Gastrocnemius medialis (tissue), 4 donors: ENCODE measurements around the gene MAP3K12. TPM values are rescaled to one million over a fixed set of nuclear protein-coding genes. Genes with fewer than 3 reads are reported as not detected.

Source experiments
- ATAC-seq, 2 donors: fragments of 150-250 bp; one replicate each; pipeline ENCODE4 v1.9.1; 2016
- DNase-seq, 2 donors: peaks; one replicate each; pipeline ENCODE4 v3.0.0-alpha.2; 2019
- H3K27ac ChIP-seq, 4 donors: fragments of 200-600 bp; sonication (generic); 1 replicate in 1 of 4; 2 replicates in 3 of 4; pipeline ENCODE4 v1.5.1; 2016 to 2018; ENCODE audit warnings: mild to moderate bottlenecking in 2 of 4, moderate library complexity in 1 of 4
- H3K27me3 ChIP-seq, 3 donors: fragments of 200-600 bp; sonication (generic) in 2 of 3; 1 replicate in 1 of 3; 2 replicates in 2 of 3; pipeline versions ENCODE4 v1.5.1 to v1.6.0; 2016 to 2019; ENCODE audit warnings: mild to moderate bottlenecking in 1 of 3, moderate library complexity in 1 of 3
- H3K36me3 ChIP-seq, 2 donors: fragments of 200-600 bp; sonication (generic) in 1 of 2; one replicate each; pipeline ENCODE4 v1.5.1; 2017 to 2018
- H3K4me1 ChIP-seq, 2 donors: fragments of 200-600 bp; sonication (generic) in 1 of 2; one replicate each; pipeline ENCODE4 v1.5.1; 2016 to 2017; ENCODE audit warnings: mild to moderate bottlenecking in 2 of 2
- H3K4me3 ChIP-seq, 4 donors: fragments of 200-600 bp; sonication (generic) in 3 of 4; 1 replicate in 1 of 4; 2 replicates in 3 of 4; pipeline ENCODE4 v1.5.1; 2016 to 2019; ENCODE audit warnings: mild to moderate bottlenecking in 2 of 4
- H3K9me3 ChIP-seq, 3 donors: fragments of 200-600 bp; sonication (generic) in 2 of 3; 1 replicate in 1 of 3; 2 replicates in 2 of 3; pipeline ENCODE4 v1.5.1; 2016 to 2019
- CTCF ChIP-seq, 5 experiments: fragments of 450-650 bp in 3 of 5; fragments of 200-600 bp in 2 of 5; sonication (generic) in 2 of 5; IDR thresholded peaks in 4 of 5; conservative IDR thresholded peaks in 1 of 5; 1 replicate in 4 of 5; 2 replicates in 1 of 5; pipeline ENCODE4 v1.5.1; 2016 to 2019; ENCODE audit warnings: antibody characterized with exemption in 5 of 5, mild to moderate bottlenecking in 3 of 5, moderate library complexity in 3 of 5
- POLR2A ChIP-seq, 2 donors: fragments of 450-650 bp; IDR thresholded peaks; one replicate each; pipeline ENCODE4 v1.6.1; 2017; ENCODE audit warnings: antibody characterized with exemption in 2 of 2, mild to moderate bottlenecking in 2 of 2, moderate library complexity in 2 of 2
- in situ Hi-C, 4 donors: fragments of 200-750 bp; cut with MboI; loops; one replicate each; pipeline versions ENCODE4 v1.15.0 to v1.8.0; 2017; ENCODE audit warnings: low sequenced_read_pairs in 4 of 4
- intact Hi-C: fragments of 100-400 bp; cut with DNase I; formaldehyde crosslinking; loops from one replicate; pipeline ENCODE4 v1.15.1; 2023; ENCODE audit warnings: low total_unique reads
- total RNA-seq, 4 donors: library from RNA; depleted of rRNA; stranded (reverse); fragments of >200 nt; gene quantifications; one replicate each; pipeline versions ENCODE4 v1.1.0 to v1.2.3, GENCODE V29; 2016

Gene MAP3K12
- total RNA-seq, 4 donors from 2014 or later, result 1.1 to 9.9 (median 3.8) TPM

GRCh38 chr12:53532021-53532420, 32.8 kb upstream of the MAP3K12 start:
- H3K4me1 ChIP-seq, result no peaks in the 10 kb centered on the region
- DNase-seq (no peak), ATAC-seq (no peak)
- peaks cover 5 to 91% of the 10 kb centered on the region in 2 donors for H3K36me3 ChIP-seq
- H3K27me3 ChIP-seq, result no peaks in the 10 kb centered on the region
- no peak overlapping the region for H3K27ac ChIP-seq
- no peak overlapping the region for H3K4me3 ChIP-seq
- intact Hi-C loops (no loop called here), in situ Hi-C loops (no loop called here)
- TF ChIP-seq POLR2A (IDR thresholded peaks at IDR 0.05) (no peak), CTCF (IDR thresholded peaks at IDR 0.05 in 4 of 5, conservative IDR thresholded peaks at IDR 0.05 in 1 of 5) (no peak)
- H3K9me3 ChIP-seq, result no peaks in the 10 kb centered on the region

- no peaks in the 10 kb centered on the region for H3K9me3 ChIP-seq
- intact Hi-C loops (no loop called here), in situ Hi-C loops (no loop called here)
- H3K36me3 ChIP-seq, result peaks cover 5 to 85% of the 10 kb centered on the region in 2 donors
- H3K4me3 ChIP-seq, result no peak overlapping the region
- ATAC-seq (no peak), DNase-seq (no peak)
- TF ChIP-seq POLR2A (IDR thresholded peaks at IDR 0.05) (no peak), CTCF (IDR thresholded peaks at IDR 0.05 in 4 of 5, conservative IDR thresholded peaks at IDR 0.05 in 1 of 5) (no peak)
- no peaks in the 10 kb centered on the region for H3K4me1 ChIP-seq
- no peaks in the 10 kb centered on the region for H3K27me3 ChIP-seq
- H3K27ac ChIP-seq, result no peak overlapping the region
These were observed 31.7 kb upstream of the MAP3K12 start for GRCh38 chr12:53530920-53531319.

- no peak for ATAC-seq
- Histone ChIP-seq H3K36me3 (peaks cover 5 to 85% of the 10 kb centered on the region in 2 donors), H3K4me3 (no peak overlapping the region), H3K9me3 (no peaks in the 10 kb centered on the region), H3K27me3 (no peaks in the 10 kb centered on the region), H3K27ac (no peak overlapping the region), H3K4me1 (no peaks in the 10 kb centered on the region)
- no peak for DNase-seq
- no peak for TF ChIP-seq POLR2A (IDR thresholded peaks at IDR 0.05)
- no peak for TF ChIP-seq CTCF (IDR thresholded peaks at IDR 0.05 in 4 of 5, conservative IDR thresholded peaks at IDR 0.05 in 1 of 5)
- in situ Hi-C loops, result no loop called here
- intact Hi-C loops, result no loop called here
These were observed 30.8 kb upstream of the MAP3K12 start for GRCh38 chr12:53530061-53530460.

DNA sequence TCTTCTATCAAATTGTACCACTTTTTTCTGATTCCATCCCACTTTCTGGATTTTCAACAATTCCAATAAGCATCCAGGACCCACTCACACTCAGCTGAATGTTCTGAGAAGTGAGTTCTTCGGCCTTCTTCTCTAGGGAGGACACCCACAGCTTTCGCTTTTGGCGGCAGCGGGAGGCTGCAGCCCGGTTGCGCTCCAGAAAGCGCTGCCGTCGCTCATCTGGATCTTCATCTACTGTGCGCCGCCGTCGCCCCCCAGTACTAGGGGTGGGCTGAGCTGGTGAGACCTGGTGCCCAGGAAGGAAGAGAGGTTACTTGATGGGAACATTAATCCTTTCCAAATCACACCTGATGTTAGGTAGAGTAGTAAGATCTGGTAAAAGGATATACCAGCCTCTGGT, 25.2 kb upstream of the MAP3K12 start:
- intact Hi-C loops, result no loop called here
- Histone ChIP-seq H3K9me3 (no peaks in the 10 kb centered on the region), H3K4me3 (no peak overlapping the region), H3K4me1 (no peaks in the 10 kb centered on the region), H3K36me3 (peaks cover 0 to 84% of the 10 kb centered on the region in 2 donors), H3K27me3 (no peaks in the 10 kb centered on the region), H3K27ac (no peak overlapping the region)
- TF ChIP-seq CTCF (IDR thresholded peaks at IDR 0.05 in 4 of 5, conservative IDR thresholded peaks at IDR 0.05 in 1 of 5) (no peak), POLR2A (IDR thresholded peaks at IDR 0.05) (no peak)
- in situ Hi-C loops, result no loop called here
- no peak for DNase-seq
- ATAC-seq, result no peak

- no peaks in the 10 kb centered on the region for H3K9me3 ChIP-seq
- in situ Hi-C loops (no loop called here), intact Hi-C loops (no loop called here)
- ATAC-seq, result no peak
- TF ChIP-seq POLR2A (IDR thresholded peaks at IDR 0.05) (no peak), CTCF (IDR thresholded peaks at IDR 0.05 in 4 of 5, conservative IDR thresholded peaks at IDR 0.05 in 1 of 5) (no peak)
- peaks cover 0 to 84% of the 10 kb centered on the region in 2 donors for H3K36me3 ChIP-seq
- H3K27ac ChIP-seq, result no peak overlapping the region
- no peak overlapping the region for H3K4me3 ChIP-seq
- H3K4me1 ChIP-seq, result no peaks in the 10 kb centered on the region
- no peaks in the 10 kb centered on the region for H3K27me3 ChIP-seq
- no peak for DNase-seq
These were observed 23.9 kb upstream of the MAP3K12 start for GRCh38 chr12:53523131-53523530.
